Measurements from ENCODE around the gene LRP3. TPM values are rescaled to one million over a fixed set of nuclear protein-coding genes. Genes with fewer than 3 reads are reported as not detected.

LRP3 gene
- total RNA-seq, 1 experiment from 2014 or later: 8.4 TPM

GRCh38 chr19:33252971-33253370 lies 58.8 kb downstream of the LRP3 start:
- DNase-seq (ENCODE audit: low read depth): no peak

DNA sequence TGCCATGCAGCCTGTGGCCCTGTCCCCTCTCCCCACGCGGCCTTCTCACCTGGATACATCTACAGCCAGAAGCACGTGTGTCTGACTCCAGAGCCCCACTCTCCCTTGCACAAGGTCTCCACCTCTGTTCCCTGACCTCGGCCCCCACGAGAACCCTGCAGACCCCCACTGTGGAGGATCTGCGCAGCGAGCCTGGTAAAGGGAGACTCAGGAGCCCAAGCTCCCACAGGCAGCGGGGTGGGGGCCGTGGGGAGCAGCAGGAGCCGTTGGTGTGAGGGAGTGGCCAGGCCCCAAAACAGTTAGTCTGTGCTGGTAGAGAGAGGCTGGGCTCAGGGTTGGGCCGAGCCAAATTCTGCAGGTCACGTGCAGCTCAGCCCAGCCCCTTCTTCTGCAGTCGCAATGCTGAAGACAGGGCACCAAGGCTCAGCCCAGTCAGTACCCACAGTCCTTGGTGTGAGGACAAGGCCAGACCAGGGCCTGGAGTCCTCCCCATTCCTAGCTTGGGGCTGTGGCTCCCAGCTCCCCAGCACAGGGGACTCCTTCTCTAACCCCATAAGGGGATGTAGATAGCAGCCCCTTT lies 60.2 kb downstream of the LRP3 start:
- no peak for DNase-seq (ENCODE audit: low read depth)

DNA sequence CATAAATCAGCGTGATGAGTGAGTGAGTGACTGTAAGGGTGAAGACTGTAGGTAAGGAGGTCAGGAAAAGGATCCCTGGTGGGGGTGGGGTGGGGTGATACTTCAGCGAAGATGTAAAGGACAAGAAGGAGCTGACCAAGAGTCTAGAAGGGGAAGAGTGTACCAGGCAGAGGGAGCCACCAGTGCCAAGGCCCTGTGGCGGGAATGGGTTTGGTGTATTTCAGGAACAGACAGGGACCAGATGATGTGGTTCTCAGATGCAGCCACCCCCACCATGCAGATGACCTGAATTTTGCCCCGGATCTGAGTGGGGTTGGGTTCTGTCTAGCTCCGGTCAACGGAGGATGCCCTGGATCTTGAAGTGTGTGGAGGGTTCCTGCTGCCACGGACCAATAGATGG lies 61.7 kb downstream of the LRP3 start:
- no peak for DNase-seq (ENCODE audit: low read depth)

- DNase-seq (ENCODE audit: low read depth): no peak
Measured at GRCh38 chr19:33256261-33256660, 62.1 kb downstream of the LRP3 start.

GRCh38 chr19:33257828-33258227 lies 63.7 kb downstream of the LRP3 start:
- DNase-seq (ENCODE audit: low read depth): no peak

Other genes starting within 250 kb of the LRP3 start
- gene CEP89, start 222.4 kb upstream of the LRP3 start, total RNA-seq (2014; rRNA removed; shearing (Covaris generic)): 12.4 and 13.1 TPM in 2 replicates
- gene FAAP24, start 222.1 kb upstream of the LRP3 start, total RNA-seq (2014; rRNA removed; shearing (Covaris generic)): 6.2 and 7.0 TPM in 2 replicates
- 7.4 and 19.9 TPM in 2 replicates for gene RHPN2, start 129.4 kb upstream of the LRP3 start, total RNA-seq (2014; rRNA removed; shearing (Covaris generic))
- gene GPATCH1, start 113.1 kb upstream of the LRP3 start, total RNA-seq (2014; rRNA removed; shearing (Covaris generic)): 7.1 and 12.9 TPM in 2 replicates
- not detected in 2 replicates for gene WDR88, start 62.2 kb upstream of the LRP3 start, total RNA-seq (2014; rRNA removed; shearing (Covaris generic))
- not detected in 2 replicates for gene SLC7A10, start 31.5 kb downstream of the LRP3 start, total RNA-seq (2014; rRNA removed; shearing (Covaris generic))
- gene CEBPA, start 108.2 kb downstream of the LRP3 start, total RNA-seq (2014; rRNA removed; shearing (Covaris generic)): 0.80 and 4.5 TPM in 2 replicates
- 35.4 and 40.0 TPM in 2 replicates for gene CEBPG, start 179.4 kb downstream of the LRP3 start, total RNA-seq (2014; rRNA removed; shearing (Covaris generic))